GM18873 (cell line): ENCODE results near the gene ZBTB18.

Experiments used
- ATAC-seq: cut with Tn5 transposase; IDR thresholded peaks from one replicate; pipeline ENCODE4 v1.9.1; 2021; ENCODE audit warnings: mild to moderate bottlenecking, moderate library complexity, moderate number of reproducible peaks; ENCODE audit not compliant: unreplicated experiment, low FRiP score

ZBTB18 gene

DNA sequence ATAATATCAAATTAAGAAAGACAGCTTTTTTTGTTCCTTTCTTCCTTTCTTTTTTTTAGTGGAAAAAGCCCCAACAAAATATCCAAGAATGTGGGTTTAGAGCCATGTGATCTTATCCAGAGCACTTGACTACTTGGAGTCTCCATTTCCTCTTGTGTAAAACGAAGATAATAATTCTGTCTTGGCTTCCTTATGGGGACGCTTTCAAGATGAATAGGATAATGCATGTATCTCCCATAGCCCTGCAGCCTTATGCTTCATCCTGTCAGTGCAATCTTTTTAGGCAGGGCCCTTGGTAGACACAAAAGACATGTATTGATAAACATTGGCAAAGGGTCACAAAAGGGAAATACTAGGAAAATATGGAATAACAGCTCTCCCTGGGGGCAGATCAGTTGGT is 34.8 kb downstream of the ZBTB18 start:
- no peak for ATAC-seq

DNA sequence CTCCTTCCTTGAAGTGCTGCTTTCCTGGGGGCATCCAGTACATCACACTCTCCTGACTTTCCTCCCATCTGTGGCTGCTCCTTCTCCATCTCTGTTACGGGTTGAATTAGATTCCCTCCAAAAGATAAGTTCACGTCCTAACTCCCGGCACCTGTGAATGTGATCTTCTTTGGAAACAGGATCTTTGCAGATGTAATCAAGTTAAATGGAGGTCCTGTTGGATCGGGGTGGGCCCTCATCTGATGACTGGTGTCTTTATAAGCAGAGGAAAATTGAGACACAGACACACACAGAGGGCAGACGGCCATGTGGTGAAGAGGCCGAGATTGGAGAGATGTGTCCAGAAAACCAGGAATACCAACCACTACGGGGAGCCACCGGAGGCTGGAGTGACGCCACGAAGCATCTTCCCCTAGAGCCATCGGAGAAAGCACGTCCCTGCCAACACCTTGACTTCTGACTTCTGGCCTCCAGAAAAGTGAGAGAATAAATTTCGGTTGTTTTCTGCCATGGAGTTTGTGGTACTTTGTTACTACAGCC is 36.0 kb downstream of the ZBTB18 start:
- ATAC-seq: no peak

DNA sequence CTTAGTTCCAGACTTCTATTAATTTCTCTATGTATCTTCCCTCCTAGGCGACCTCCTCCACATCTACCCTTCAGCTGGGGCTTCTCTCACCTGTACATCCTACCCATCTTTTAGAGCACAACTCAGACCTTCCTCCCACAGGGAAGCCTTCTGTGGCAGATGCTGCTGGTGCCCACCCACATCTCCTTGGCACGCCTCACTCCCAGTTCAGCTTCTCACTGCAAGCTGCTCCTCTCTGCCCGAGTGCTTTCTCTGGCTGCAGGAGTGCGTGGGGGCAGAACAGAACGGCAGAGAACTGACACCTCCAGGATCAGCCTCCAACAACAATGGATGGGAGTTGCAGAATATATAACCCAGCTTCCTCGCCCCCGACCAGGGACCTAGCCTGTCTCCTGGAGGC is 36.5 kb downstream of the ZBTB18 start:
- no peak for ATAC-seq

DNA sequence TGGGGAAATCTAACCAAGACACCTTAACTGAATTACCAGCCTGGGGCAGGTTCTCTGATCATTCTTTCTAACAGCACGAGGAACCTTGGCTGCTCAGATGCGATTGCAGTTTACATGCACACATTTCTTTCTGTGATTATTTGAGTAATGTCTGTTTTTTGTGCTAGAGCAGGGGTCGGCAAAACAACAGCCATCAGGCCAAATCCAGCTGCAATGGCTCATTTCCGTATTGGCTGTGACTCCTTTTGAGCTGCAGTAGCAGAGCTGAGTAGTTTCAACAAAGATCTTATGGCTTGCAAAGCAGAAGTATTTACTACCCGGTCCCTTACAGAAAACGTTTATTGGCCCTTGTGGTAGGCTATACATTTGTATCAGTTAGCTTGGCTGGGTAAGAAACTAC is 37.1 kb downstream of the ZBTB18 start:
- no peak for ATAC-seq

DNA sequence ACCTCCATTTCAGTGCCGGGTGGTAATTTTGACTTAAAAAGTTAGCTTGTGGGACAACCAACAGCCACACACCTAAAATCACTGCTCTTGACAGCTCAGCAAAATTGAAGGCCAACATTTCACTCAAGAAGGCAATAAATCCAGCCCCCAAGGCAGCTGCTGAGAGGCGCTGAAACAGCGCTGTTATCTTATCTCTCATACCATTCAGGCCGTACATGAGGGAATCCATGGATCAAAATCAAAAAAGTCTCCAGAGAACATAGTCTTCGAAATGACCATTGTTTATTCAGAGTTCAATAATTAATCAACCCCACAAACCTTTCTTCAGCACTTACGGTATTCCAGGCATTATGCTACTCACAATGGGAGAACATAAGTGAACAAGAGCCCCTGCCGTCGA is 38.5 kb downstream of the ZBTB18 start:
- ATAC-seq: no peak

DNA sequence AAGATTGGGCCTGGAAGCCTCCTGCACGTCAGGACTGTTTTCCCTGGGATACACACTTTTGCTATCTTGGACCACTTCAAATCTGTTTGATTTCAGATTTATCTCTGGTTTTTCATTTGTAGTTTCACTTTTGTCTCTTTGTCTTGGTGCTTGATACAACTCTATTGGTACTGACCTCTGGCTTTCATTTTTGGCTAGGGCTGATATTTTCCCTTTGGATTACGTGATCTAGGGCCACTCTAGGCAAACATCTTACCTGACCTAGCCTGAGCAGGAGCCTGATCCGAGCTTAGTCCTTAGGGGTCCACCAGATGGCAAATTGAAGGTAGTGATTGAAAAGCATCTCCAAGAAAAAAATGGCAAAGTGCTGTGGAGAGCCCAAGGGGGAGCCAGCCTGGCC is 39.6 kb downstream of the ZBTB18 start:
- no peak for ATAC-seq

DNA sequence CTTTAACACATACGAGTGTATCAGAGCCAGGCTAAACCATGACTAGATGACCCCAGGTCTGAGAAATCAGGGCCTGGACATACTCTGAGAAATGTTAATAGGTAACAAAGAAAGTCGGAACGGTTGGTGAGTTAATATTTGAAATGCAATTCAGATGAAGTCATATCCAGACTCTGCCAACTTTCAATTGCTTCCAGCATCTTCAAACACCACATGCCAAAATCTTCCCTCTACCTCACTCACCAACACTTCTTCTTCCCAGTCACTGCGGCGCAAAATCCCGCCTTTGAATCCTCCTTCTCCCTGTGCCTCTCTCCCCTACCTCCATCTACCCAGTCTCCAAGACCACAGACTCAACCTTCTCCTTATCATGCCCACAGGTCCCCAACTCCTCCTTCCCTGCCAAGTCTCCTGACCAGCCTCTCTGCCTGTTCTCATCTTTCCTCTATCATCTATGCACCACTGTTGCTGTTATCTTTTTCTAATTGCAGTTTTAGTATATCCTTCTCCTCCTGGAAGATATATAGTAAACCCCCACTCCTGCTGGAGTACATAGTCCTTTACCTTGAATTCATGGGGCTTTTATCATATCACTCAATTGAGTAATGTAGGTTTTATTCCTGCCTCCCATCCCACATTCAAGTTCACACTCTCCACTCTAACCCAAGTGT is 41.3 kb downstream of the ZBTB18 start:
- ATAC-seq: no peak

DNA sequence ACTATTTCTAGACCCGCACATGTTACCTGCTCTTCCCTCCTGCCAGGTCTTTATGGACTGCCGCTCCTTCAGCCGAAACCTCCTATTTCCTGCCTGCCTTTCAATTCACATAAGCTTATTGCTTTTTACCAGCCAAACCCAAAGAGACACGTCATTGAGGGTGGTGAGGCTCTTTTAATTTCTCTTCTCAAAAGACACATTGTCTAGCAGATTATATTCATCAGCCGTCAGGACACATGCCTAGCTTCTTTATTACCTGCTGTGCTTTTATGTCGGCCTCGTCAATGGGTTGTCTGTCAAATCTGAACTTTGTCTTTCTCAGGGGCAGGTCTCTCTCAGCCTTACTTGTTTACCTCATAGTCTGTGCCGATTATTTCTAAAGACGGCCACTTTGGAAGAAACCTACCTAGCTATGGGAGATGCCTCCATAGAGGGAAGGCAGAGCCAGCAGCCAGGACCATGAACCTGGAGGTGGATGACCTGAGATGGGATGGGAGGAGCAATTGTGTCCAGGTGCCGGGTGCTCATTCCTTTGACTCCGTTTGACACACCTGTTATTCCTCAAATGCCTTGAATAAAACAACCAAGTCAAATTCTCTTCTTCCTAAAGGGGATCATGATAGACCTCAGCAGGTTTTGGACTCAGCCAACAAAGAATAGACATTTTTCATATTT is 42.0 kb downstream of the ZBTB18 start:
- no peak for ATAC-seq

DNA sequence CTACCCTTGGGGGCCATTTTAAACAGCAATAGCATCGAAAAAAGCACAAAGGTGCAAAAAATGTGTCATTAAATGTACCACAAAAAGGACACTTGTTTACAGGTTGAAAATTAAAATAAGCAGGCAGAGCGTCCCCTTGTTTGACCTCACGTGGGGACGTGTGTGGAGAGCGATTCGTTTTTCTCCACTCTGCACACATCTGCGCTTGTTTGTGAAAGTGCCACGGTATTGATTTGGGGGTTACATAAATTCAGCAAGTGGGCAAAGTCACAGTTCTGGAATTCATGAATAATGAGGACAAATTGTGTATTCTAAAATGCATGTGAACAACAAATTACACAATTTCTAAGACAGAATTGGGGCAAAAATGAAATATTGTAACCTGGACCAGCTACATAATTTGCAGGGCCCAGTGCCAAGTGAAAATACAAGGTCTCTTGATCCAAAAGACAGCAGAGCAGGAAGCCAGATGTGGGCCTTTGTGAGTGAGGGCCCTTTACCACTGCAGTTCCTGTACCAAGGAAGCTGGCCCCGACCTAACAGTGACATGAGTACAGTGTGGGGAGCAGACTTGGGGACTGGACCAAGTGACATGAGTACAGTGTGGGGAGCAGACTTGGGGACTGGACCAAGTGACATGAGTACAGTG is 43.9 kb downstream of the ZBTB18 start:
- ATAC-seq: no peak

DNA sequence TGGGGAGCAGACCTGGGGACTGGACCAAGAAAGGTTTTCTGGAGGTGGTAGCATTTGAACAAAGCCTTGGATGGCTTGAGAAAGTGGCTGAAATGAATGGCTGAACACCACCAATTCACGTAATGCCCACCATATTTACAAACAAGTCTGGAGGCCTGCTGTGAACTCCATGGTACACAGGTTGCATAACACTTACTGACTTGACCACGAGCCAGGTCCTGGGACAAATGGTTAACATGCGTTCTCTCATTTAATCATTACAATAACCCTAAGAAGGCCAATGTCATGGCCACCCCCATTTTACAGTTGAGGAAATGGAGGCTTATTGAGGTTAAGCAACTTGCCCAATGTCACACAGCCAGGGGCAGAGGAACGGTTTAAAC is 44.4 kb downstream of the ZBTB18 start:
- ATAC-seq: no peak

DNA sequence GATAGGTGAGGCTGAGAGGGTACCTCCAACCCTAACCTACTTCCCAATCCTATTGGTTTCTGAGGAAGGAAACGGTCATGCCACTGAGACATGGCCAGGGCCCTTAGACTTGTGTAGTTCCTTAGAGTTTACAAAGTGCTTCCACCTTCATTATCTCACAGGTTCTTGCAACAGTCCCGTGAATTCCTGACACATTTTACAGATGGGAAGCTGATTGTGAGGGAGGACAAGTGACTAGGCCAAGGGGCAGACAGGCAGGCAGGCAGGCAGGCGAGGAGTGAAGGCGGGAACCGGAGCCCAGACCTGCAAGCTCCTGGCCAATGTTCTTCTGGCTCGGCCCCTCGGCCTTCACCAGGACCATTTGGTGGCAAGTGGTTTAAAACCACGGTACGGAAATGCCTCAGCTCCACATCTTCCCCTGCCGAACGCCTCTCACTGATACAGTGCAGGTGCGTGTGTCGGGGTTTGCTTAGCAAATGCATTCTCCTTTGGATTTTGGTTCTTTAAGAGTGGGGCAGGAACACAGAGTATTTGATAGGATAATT is 45.1 kb downstream of the ZBTB18 start:
- ATAC-seq: no peak

DNA sequence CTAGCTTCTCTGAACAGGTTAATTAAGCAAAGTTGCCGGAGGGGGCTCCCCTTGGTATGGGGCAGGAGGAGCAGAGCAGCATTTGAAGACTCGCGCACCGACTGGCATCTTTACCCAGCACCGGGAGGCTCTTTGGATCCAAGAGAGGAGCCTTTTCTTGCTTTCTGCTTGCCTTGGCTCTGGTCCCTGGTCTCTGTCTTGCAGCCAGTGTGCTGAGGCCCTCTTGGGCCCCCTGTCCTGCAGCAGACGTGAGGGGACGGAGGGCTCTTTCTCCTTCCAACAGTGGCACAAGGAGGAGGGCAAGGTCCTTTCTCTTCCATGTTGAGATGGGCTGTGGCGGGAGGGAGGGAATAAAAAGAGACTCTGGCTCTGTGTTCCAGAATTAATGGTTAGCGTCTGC is 45.6 kb downstream of the ZBTB18 start:
- ATAC-seq: no peak

DNA sequence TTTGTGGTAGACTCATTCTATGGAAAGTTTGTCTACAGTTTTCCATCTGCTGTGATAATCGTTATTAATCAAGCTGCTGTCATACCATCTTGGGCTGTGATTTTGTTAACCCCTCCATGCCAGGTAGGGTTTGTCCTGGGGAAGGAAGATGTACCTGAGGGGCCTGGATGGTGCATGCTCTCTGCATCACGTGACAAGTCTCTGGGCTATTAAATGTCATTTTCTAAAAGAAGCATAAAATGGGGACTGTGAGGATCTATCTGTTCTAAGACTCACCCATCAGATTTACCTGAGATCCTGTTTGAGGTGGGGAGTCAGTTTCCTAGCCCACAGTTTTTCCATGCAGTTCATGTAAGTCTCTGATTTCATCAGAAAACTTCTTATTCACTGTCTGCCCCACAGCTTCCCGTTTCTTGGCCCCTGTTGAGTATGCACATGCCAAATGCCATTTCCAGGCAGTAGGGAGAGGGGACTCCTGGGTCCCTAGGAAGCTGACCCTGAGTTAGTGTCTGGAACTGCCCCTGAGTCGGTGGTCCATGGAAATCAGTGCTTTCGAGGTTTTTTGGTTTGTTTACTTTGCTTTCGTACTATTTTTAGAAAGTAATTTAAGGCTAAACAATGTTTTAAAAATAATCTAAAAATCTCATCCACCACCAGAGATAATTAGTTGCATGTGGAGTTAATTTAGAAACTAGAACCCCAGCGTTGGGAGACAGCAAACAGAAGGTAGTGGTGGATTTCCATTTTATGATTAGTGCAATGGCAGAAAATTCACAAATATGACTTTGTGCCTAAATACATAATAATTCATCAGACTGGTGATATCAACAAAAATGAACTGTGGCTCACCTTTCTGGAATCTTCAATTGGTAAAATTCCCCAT is 46.7 kb downstream of the ZBTB18 start:
- ATAC-seq: no peak

DNA sequence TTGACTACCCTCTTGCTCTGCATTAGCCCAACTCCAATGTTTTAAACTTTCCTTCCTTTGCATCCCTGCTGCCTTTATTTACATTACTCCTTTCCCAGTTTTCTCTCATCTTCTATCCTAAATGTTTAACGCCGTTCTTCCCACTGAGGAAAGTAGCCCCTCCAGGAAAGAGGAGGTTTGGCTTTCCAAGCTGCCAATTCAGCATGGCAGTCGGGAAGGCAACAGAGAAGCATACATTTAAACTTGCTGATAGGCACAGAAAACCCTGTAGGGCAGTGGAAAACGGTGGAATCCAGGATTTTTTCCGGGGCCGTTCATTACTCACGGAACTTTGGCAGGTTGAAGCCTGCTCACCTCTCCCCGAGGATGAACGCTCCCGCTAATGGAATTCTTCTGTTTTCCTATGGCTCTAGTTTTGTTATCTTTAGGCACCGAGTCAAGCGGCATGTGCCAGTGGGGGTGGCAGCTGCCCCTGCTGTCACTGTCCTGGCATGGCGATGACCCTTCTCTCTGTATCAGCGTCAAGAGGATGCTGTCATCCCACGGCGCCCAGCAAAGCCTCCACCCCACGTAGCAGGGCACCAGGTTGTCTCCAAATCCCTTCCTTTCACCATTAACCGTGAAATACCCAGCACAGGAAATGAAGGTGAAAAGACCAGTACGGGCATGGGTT is 48.3 kb downstream of the ZBTB18 start:
- ATAC-seq: no peak

DNA sequence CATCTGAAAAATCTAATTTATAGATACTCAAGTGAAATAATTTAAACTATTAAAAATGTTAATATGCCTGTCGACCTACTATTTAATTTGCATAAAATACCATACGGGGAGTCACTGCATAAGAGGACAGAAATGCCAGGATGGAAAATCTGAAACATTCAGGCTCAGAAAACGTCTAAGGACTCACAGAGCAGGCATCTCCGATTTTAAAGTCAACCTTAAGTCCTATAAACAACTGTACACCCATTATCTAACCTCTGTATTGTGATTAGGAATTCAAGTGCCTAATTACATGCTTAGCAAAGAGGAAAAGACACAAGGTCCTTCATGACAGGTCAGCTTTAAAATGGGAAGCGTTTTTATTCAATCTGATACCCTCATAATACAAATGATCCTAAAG is 49.2 kb downstream of the ZBTB18 start:
- ATAC-seq: no peak

DNA sequence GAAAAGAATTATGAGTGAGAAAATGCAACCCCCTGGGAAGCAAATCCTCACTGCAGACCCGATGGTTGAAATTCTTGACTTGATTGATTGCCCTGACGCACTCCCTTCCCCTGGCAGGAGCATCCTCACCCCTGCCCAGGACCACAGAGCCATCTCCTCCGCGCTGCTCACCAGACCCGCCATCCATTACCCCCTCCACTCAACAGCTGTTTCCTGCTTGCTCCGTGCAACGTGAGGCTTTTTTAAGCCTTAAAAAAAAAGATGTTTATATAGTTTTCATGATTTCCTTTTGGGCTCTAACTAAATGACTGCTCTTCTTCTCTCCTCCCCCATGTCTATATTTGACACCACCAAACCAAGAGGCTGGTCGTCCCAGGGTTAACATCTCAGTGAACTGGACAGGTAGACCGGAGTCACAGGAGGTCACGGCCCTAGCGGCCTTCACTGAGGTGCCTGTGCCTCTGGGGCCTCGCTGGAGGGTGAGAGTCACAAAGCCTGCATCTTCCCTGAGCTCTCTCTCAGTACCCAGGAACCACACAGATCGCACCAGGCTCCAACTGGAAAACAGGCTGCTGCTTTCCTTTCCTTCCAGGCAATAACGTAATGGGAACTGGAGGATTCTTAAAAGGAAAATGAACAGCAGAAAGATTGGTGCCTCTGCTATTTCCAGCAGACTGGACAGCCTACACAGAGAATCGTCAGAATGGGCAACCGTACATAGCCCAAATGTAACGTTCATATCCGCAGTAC is 49.8 kb downstream of the ZBTB18 start:
- ATAC-seq: no peak

DNA sequence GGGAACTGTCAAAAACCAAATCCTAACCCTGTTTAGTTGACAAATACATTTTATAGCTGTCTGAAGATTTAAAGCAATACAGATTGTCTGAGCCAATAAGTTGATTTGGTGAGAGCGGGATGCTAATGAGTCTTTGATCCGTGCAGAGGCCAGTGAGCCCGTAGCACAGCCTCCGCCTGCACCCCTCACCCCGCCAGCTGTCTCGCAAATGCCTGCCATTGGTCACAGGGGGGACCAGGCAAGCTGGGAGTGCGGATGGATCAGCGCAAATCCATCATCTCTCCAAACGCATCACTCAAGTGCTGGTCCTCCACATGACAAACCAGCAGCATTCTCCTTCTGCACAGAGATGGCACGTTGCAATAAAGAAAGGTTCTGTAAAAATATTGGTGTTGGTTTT is 51.0 kb downstream of the ZBTB18 start:
- ATAC-seq: no peak

DNA sequence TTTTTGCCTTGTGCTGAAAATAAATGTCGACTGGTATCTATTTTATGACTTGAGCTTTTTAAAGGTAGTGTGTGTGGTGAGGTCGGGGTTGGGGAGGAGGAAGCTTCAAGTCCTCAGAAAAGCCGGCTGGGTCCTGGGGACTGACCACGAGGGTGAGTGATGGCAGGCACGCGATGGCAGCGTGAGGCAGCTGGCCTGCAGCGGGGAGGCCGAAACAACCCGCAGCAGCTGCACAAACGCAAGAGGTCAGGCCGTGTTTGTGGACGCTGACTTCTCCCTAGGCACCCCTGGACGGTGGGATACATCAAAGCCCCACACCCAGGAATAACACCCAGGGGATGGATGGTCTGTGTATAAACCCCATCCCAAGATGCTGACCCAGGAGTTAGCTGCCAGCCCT is 51.4 kb downstream of the ZBTB18 start:
- ATAC-seq: no peak

DNA sequence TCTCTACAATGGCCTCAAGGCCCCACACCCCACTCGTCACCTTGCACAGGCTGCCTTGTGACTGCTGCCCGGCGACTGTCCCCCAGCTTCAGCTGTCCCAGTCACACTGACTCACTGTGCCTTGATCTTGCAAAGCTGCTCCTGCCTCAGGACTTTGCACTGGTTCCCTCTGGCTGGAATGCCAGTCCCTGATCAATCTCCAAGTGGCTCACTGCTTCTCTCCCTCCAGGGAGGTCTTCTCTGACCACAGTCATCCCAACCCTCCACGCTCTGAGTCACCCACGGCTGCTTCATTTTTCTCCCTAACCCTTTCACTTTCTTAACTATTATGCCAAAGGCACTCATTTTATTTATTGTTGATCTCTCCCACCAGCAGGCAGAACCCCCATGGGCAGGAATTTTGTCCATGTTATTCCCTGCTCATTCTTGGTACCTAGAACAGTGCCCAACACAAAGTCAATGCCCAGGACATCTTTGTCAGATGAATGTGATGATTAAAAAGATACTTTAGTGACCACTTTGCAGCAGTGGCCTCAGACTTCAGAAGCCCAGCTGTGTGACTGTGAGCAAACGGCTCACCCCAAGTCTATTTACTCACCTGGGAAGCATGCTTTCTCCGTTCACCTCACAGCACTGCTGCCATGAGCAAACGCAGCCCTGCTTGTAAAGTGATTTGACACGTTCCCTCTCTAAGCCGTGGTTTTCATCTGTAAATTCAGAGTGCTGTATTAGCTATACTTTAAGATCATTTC is 53.4 kb downstream of the ZBTB18 start:
- no peak for ATAC-seq
